ENCODE results near the gene USP33.

DNA sequence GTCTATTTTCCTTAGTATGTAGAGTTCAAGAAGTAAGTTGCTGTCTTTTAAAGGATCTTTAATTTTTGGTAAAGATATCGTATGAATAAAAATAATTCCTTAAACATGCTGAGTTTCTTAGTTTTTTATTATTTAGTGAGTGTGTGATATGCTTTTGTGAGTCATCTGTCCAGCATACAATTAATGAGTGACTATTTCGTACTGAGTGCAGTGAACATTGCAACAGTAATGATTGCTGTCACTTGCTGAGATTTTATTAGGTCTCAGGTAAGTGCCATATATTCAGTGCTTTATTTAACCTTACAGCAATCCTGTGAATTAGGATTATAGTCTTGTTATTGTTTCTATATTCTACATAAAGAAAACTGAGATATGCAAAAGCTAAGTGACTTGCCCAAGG is 42.4 kb upstream of the USP33 start:
- TF ChIP-seq POLR2A (IDR thresholded peaks at IDR 0.05), result no peak
- TF ChIP-seq, protein P1, sequence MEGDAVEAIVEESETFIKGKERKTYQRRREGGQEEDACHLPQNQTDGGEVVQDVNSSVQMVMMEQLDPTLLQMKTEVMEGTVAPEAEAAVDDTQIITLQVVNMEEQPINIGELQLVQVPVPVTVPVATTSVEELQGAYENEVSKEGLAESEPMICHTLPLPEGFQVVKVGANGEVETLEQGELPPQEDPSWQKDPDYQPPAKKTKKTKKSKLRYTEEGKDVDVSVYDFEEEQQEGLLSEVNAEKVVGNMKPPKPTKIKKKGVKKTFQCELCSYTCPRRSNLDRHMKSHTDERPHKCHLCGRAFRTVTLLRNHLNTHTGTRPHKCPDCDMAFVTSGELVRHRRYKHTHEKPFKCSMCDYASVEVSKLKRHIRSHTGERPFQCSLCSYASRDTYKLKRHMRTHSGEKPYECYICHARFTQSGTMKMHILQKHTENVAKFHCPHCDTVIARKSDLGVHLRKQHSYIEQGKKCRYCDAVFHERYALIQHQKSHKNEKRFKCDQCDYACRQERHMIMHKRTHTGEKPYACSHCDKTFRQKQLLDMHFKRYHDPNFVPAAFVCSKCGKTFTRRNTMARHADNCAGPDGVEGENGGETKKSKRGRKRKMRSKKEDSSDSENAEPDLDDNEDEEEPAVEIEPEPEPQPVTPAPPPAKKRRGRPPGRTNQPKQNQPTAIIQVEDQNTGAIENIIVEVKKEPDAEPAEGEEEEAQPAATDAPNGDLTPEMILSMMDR (IDR thresholded peaks at IDR 0.05), result no peak
